HG03460 (cell line): ENCODE results near the gene EPC2.

Experiments used
- ATAC-seq: cut with Tn5 transposase; IDR thresholded peaks from one replicate; pipeline ENCODE4 v1.9.1; 2021; ENCODE audit not compliant: unreplicated experiment

The EPC2 gene

GRCh38 chr2:148802448-148803220, 158.1 kb downstream of the EPC2 start:
- ATAC-seq, result no peak

DNA sequence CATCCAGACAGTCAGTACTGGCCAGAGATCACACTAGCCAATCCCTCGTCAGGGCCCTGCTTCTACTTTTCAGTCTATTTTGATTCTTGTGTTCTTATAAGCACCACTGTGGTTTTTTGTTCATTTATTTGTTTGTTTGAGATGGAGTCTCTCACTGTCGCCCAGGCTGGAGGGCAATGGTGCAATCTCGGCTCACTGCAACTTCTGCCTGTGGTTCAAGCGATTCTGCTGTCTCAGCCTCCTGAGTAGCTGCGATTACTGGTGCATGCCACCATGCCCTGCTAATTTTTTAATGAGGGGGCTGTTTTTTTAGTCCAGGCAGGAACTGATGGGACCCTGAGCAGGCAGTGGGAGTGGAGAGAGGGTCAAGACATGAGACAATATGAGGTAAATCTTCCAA, 165.5 kb downstream of the EPC2 start:
- ATAC-seq, result no peak

DNA sequence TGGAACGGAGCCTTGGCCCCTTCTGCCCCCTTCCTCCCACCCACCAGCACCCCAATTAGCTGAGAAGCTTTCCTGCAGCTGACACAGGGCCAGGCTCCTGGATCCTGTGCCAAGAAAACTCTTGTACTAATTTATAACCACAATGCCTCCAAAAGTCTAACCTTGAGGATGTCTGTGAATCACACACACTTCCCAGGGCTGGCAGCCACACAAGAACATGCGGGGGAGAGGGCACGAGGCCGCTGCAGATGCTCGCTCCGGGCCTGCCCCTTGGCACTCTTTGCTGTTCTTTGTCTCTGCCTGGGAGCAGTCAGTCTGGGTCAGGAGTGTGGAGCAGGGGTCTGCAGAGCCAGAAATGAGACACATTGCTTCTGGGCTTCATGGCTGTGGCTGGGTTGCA, 167.8 kb downstream of the EPC2 start:
- ATAC-seq, result no peak

- ATAC-seq, result peak; percentile 96
These were observed 169.1 kb downstream of the EPC2 start for GRCh38 chr2:148813603-148814065.

DNA sequence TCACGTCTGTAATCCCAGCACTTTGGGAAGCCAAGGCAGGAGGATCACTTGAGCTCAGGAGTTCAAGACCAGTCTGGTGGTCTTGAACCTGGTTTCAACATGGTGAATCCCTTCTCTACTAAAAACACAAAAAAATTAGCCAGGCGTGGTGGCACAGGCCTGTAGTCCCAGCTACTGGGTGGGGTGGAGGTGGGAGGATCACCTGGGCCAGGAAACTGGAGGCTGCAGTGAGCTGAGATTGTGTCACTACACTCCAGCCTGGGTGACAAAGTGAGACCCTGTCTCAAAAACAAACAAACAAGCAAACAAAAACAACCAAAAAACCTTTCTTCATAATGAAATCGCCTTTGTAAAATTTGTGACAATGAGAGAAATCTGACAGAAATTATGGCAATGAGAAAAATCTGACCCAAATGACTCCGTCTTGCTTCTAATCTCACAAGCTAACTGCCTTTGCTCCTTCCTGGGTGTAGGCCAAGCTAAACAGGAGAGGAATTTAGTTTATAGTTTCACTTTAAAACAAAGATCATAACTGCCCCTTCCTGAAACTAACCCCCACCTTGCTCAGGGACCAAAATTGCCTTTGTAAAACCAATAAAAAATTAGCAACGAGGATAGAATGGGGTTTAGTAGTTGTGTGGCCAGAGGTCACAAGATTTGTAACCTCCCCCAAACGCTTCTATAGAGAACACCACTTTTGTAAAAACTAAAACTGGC, 169.8 kb downstream of the EPC2 start:
- no peak for ATAC-seq

DNA sequence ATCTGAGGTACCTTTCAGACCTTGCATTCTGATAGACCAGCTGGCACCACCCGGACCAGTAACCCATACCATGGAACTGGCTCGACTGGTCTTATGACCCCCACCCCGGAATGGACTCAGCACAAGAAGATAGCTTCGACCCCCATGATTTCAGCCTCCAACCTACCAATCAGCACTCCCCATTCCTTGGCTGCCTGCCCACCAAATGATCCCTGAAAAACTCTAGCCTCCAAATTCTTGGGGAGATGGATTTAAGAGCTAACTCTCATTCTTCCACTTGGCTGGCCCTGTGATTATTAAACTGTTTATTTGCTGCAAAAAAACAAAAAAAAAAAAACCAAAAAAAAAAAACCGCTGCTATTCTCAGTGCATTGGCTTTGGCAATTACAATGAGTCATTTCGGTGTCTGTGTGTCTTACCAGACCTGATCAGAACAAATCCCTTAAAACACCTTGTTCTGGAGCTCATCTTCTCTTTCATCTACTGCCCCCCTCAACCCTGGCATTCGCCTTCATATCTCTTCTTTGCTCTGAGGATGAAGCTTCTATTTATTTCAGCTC, 170.4 kb downstream of the EPC2 start:
- ATAC-seq, result no peak

- no peak for ATAC-seq
These were observed 171.6 kb downstream of the EPC2 start for GRCh38 chr2:148816176-148816575.

- ATAC-seq, result no peak
These were observed 172.7 kb downstream of the EPC2 start for GRCh38 chr2:148817210-148817708.

GRCh38 chr2:148819019-148819585, 174.6 kb downstream of the EPC2 start:
- no peak for ATAC-seq

DNA sequence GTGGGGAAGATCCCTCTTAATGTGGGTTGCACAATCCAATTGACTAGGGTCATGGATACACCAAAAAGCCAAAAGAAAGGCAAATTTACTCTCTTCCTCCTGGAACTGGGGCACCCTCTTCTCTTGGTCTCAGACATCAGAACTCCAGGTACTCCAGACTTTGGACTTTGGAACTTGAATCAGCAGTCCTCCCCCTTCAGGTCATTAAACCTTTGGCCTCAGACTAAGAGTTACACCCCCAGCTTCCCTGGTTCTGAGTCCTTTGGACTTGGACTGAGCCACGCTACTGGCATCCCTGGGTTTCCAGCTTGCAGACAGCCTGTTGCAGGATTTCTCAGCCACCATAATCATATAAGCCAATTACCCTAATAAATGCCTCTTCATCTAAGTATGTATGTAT, 179.6 kb downstream of the EPC2 start:
- ATAC-seq, result no peak

DNA sequence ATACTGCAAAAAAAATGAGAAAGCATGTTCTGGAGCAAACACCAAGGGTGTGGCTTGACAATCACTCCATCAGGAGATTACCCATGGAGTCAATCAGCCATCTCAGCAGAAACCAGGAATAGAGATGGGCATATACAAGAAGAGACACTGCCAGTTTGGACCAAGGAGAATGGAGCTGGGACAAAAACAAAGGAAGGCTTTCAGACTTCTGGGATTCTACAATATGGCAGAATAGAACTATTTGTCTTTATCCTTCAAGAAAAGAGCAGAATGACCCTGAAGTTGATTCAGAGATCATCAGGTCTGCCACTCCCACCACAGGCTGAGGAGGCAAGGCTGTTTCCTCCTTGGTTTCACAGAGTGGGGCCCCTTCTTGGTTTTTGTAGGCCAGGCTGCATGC, 182.2 kb downstream of the EPC2 start:
- no peak for ATAC-seq

- no peak for ATAC-seq
These were observed 184.4 kb downstream of the EPC2 start for GRCh38 chr2:148828941-148829340.

GRCh38 chr2:148829618-148830017, 185.1 kb downstream of the EPC2 start:
- no peak for ATAC-seq

DNA sequence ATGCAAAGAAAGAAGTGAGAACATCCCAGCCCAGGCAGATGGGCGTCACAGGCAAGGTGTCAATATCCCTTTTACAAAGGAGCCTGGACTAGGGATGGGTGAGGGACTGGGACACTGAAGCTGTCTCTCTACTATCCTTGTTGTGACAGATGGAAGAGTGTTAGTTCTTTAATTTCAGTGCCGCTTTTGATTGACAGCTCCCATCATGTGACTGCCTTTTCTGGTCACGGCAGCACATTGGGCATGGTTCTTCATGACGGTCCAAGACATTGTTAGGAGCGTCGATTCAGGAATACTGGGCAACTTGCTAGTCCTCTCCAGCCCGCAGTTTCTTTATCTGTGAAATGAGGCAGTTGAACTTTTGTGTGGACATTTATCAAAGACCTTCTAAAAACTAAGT, 188.1 kb downstream of the EPC2 start:
- no peak for ATAC-seq
